Activated CD8-positive, alpha-beta memory T cell treated with anti-CD3 and anti-CD28 coated beads for 4 hours (primary cell): Measurements from ENCODE around the gene VKORC1L1.
"Not testable (repeated sequence)": the region's sequence is repeated elsewhere in the genome, so short reads cannot be mapped to it uniquely, and the experiment has no call there.

ENCODE experiments used
- DNase-seq, 2 donors: peaks; one replicate each; pipeline ENCODE4 v3.0.0-alpha.2; 2020; ENCODE audit warnings: low read depth in 2 of 2

The VKORC1L1 gene

GRCh38 chr7:65978891-65979582 is 106.2 kb downstream of the VKORC1L1 start:
- no peak for DNase-seq

- DNase-seq, result no peak
These were observed 107.0 kb downstream of the VKORC1L1 start for GRCh38 chr7:65979583-65980477.

GRCh38 chr7:65980478-65981250 is 107.8 kb downstream of the VKORC1L1 start:
- DNase-seq, result peak; percentile 13 to 23

- DNase-seq, result peak; percentile 75 to 77
These were observed 109.3 kb downstream of the VKORC1L1 start, which contains the start of gene GUSB for GRCh38 chr7:65981965-65982792. Gene GUSB (minus strand): TSS chr7:65982213. CDS start chr7:65982183, 30 bp downstream.

- no peak for DNase-seq
These were observed 111.2 kb downstream of the VKORC1L1 start for GRCh38 chr7:65983965-65984658.

GRCh38 chr7:65988084-65988483 is 115.2 kb downstream of the VKORC1L1 start:
- DNase-seq, result no peak

GRCh38 chr7:65988503-65988902 is 115.6 kb downstream of the VKORC1L1 start:
- not testable (repeated sequence) for DNase-seq

- DNase-seq, result no peak
These were observed 116.8 kb downstream of the VKORC1L1 start for GRCh38 chr7:65989694-65990080.

- not testable (repeated sequence) for DNase-seq
These were observed 119.0 kb downstream of the VKORC1L1 start for GRCh38 chr7:65991829-65992228.

GRCh38 chr7:65992526-65992925 is 119.7 kb downstream of the VKORC1L1 start:
- DNase-seq, result no peak

GRCh38 chr7:65994984-65995383 is 122.1 kb downstream of the VKORC1L1 start:
- DNase-seq, result not testable (repeated sequence)

- DNase-seq, result not testable (repeated sequence)
These were observed 128.0 kb downstream of the VKORC1L1 start for GRCh38 chr7:66000823-66001417.

- DNase-seq, result not testable (repeated sequence)
These were observed 132.3 kb downstream of the VKORC1L1 start for GRCh38 chr7:66005115-66005671.

- DNase-seq, result no peak
These were observed 134.4 kb downstream of the VKORC1L1 start for GRCh38 chr7:66007232-66007631.
